IMR-90 (cell line): ENCODE results near the gene CNST. TPM values are rescaled to one million over a fixed set of nuclear protein-coding genes. Genes with fewer than 3 reads are reported as not detected.
"Not testable (repeated sequence)": the region's sequence is repeated elsewhere in the genome, so short reads cannot be mapped to it uniquely, and the experiment has no call there.

Source experiments
- ATAC-seq: fragments of 200-7000 bp; cut with Tn5 transposase; 2 replicates; pipeline ENCODE4 v1.9.1; 2020; ENCODE audit warnings: low read depth, mild to moderate bottlenecking, moderate library complexity
- BruUV-seq: library from RNA; stranded (reverse); fragments of 400-500 nt; replicated peaks from 2 replicates; lab custom pipeline; 2021; lab: Mats Ljungman, UMichigan
- CTCF ChIA-PET: fragments of 300-600 bp; formaldehyde crosslinking; extraction: SDS; loops from one replicate; lab custom pipeline; 2021; ENCODE audit warnings: antibody characterized with exemption; lab: Yijun Ruan, JAX
- POLR2A ChIA-PET: fragments of 300-600 bp; sonication (Branson Sonifier 250); formaldehyde crosslinking; loops from one replicate; lab custom pipeline; 2022; ENCODE audit warnings: antibody characterized with exemption; ENCODE audit not compliant: unreplicated experiment; lab: Charles Lee
- DNase-seq: peaks from one replicate; pipeline ENCODE4 v3.0.0; 2013
- H2AFZ ChIP-seq: replicated peaks from 2 replicates; pipeline ENCODE3; 2013; ENCODE audit warnings: low read length, mild to moderate bottlenecking; ENCODE audit not compliant: poor library complexity
- H2AK5ac ChIP-seq: 2 replicates; pipeline ENCODE4 v1.6.1; 2013; ENCODE audit warnings: low read depth, low read length, inconsistent platforms
- H2AK9ac ChIP-seq: replicated peaks from 2 replicates; pipeline ENCODE3; 2013; ENCODE audit warnings: mild to moderate bottlenecking, low read depth, low read length, moderate library complexity; ENCODE audit not compliant: poor library complexity
- H2BK120ac ChIP-seq: 2 replicates; pipeline ENCODE4 v1.6.1; 2013; ENCODE audit warnings: low read depth, low read length, inconsistent platforms
- H2BK15ac ChIP-seq: 3 replicates; pipeline ENCODE4 v1.6.1; 2013; ENCODE audit warnings: low read depth, low read length, inconsistent platforms
- H2BK20ac ChIP-seq: 2 replicates; pipeline ENCODE4 v1.6.1; 2013; ENCODE audit warnings: low read depth, mild to moderate bottlenecking, inconsistent platforms, low read length, moderate library complexity
- H2BK5ac ChIP-seq: 2 replicates; pipeline ENCODE4 v1.6.1; 2013; ENCODE audit warnings: mild to moderate bottlenecking, low read depth, low read length, inconsistent platforms; ENCODE audit not compliant: poor library complexity, severe bottlenecking
- H3K14ac ChIP-seq: replicated peaks from 2 replicates; pipeline ENCODE4 v1.6.1; 2013; ENCODE audit warnings: low read depth, low read length, inconsistent platforms
- H3K18ac ChIP-seq: 2 replicates; pipeline ENCODE4 v1.6.1; 2013; ENCODE audit warnings: low read depth, low read length, control low read depth
- H3K23ac ChIP-seq: 2 replicates; pipeline ENCODE4 v1.6.1; 2013; ENCODE audit warnings: low read depth, low read length, inconsistent platforms
- H3K27ac ChIP-seq: 2 replicates; pipeline ENCODE4 v1.5.1; 2013; ENCODE audit warnings: mild to moderate bottlenecking, control low read depth, low read length; ENCODE audit not compliant: insufficient read depth
- H3K27me3 ChIP-seq: 2 replicates; pipeline ENCODE4 v1.6.1; 2013; ENCODE audit warnings: low read length; ENCODE audit not compliant: control insufficient read depth, insufficient read depth
- H3K36me3 ChIP-seq: 2 replicates; pipeline ENCODE4 v1.6.1; 2013; ENCODE audit warnings: low read length, mixed read lengths; ENCODE audit not compliant: control insufficient read depth, insufficient read depth
- H3K4ac ChIP-seq: 2 replicates; pipeline ENCODE4 v1.6.1; 2013; ENCODE audit warnings: low read depth, low read length, inconsistent platforms
- H3K4me1 ChIP-seq: 2 replicates; pipeline ENCODE4 v1.6.1; 2013; ENCODE audit warnings: low read length, mixed read lengths; ENCODE audit not compliant: control insufficient read depth, insufficient read depth
- H3K4me2 ChIP-seq: 2 replicates; pipeline ENCODE4 v1.6.1; 2013; ENCODE audit warnings: low read depth, mild to moderate bottlenecking, control low read depth, low read length, moderate library complexity
- H3K4me3 ChIP-seq: 2 replicates; pipeline ENCODE4 v1.5.1; 2013; ENCODE audit warnings: low read depth, mild to moderate bottlenecking, control low read depth, low read length, moderate library complexity; ENCODE audit not compliant: insufficient read depth
- H3K56ac ChIP-seq: 2 replicates; pipeline ENCODE4 v1.6.1; 2013; ENCODE audit warnings: low read length, inconsistent platforms; ENCODE audit not compliant: insufficient read depth; ENCODE audit errors: extremely low read depth
- H3K79me1 ChIP-seq, 2 experiments: 2 replicates each; pipeline ENCODE4 v1.6.1; 2013; ENCODE audit warnings: low read length in 2 of 2, inconsistent platforms in 1 of 2, low read depth in 1 of 2
- H3K9ac ChIP-seq: 2 replicates; pipeline ENCODE4 v1.6.1; 2013; ENCODE audit warnings: low read depth, low read length, control low read depth
- H3K9me1 ChIP-seq: 2 replicates; pipeline ENCODE4 v1.6.1; 2013; ENCODE audit warnings: low read length, inconsistent platforms; ENCODE audit not compliant: insufficient read depth
- H3K9me3 ChIP-seq: 2 replicates; pipeline ENCODE4 v1.6.1; 2013; ENCODE audit warnings: low read length; ENCODE audit not compliant: control insufficient read depth, insufficient read depth
- H4K20me1 ChIP-seq: 2 replicates; pipeline ENCODE4 v1.6.1; 2013; ENCODE audit warnings: low read length, inconsistent platforms; ENCODE audit not compliant: insufficient read depth
- H4K5ac ChIP-seq: 2 replicates; pipeline ENCODE4 v1.6.1; 2013; ENCODE audit warnings: mild to moderate bottlenecking, low read depth, low read length, control low read depth
- H4K8ac ChIP-seq, 2 experiments: 2 replicates each; pipeline ENCODE4 v1.6.1; 2013; ENCODE audit warnings: low read depth in 2 of 2, low read length in 2 of 2, control low read depth in 1 of 2, inconsistent platforms in 1 of 2
- H4K91ac ChIP-seq: 2 replicates; pipeline ENCODE4 v1.6.1; 2013; ENCODE audit warnings: low read depth, low read length, inconsistent platforms; ENCODE audit not compliant: insufficient read depth
- CHD1 ChIP-seq: IDR thresholded peaks from 2 replicates; pipeline ENCODE4 v1.6.1; 2012; ENCODE audit warnings: low read depth, low read length, improper control_type of control experiment
- FOS ChIP-seq: fragments of 150-350 bp; IDR thresholded peaks from 2 replicates; pipeline ENCODE4 v1.6.1; 2016; ENCODE audit warnings: low read depth, low read length
- WGBS, 2 experiments: methylation state at CpG; one replicate each; pipeline versions ENCODE4 v1.1.5 to v1.1.7; 2013; ENCODE audit warnings: missing lambda C conversion rate in 2 of 2; ENCODE audit not compliant: insufficient read length in 1 of 2; ENCODE audit errors: extremely low coverage in 2 of 2; 5-methylcytosine and 5-hydroxymethylcytosine counted together
- dilution Hi-C: fragments of 300-500 bp; cut with HindIII; formaldehyde crosslinking; loops from one replicate; pipeline ENCODE4 v1.14.3; 2018; ENCODE audit warnings: low sequenced_read_pairs; ENCODE audit not compliant: unreplicated experiment
- in situ Hi-C: fragments of 300-500 bp; cut with MboI; formaldehyde crosslinking; loops from 3 replicates; pipeline ENCODE4 v1.14.3; 2019; ENCODE audit warnings: low sequenced_read_pairs, inconsistent platforms, mixed read lengths
- intact Hi-C: fragments of 100-400 bp; cut with micrococcal nuclease; formaldehyde crosslinking; loops from 2 replicates; pipeline ENCODE4 v1.10.0; 2022
- polyA plus RNA-seq, 3 experiments: library from polyadenylated mRNA; depleted of rRNA; stranded (reverse); fragments of >200 nt; gene quantifications; 2 replicates each; pipeline ENCODE4 v1.2.3, GENCODE V29; 2012; ENCODE audit warnings: low replicate concordance in 1 of 3
- total RNA-seq: library from RNA; depleted of rRNA; stranded (reverse); fragments of >200 nt; gene quantifications from 2 replicates; pipeline ENCODE4 v1.2.3, GENCODE V29; 2012

CNST gene
- total and polyA plus RNA-seq, 2 of the 4 experiments (the other 2 are of a cell fraction), result 15.4 to 25.5 TPM

GRCh38 chr1:246588159-246588721 lies 22.0 kb downstream of the CNST start:
- Histone ChIP-seq H2BK5ac (peak overlapping the region; percentile 91), H2BK20ac (no peak overlapping the region), H4K5ac (no peak overlapping the region), H3K4ac (no peak overlapping the region; the same call in 1 of the 2 replicates), H4K20me1 (no peaks in the 10 kb centered on the region), H3K36me3 (peaks cover 8% of the 10 kb centered on the region), H3K27ac (peak overlapping the region; percentile 63; the same call in 1 of the 2 replicates), H2AFZ (no peak overlapping the region), H3K9me3 (peaks cover 2% of the 10 kb centered on the region; the same call in 1 of the 2 replicates), H2AK5ac (no peak overlapping the region; the same call in 1 of the 2 replicates), H3K27me3 (no peaks in the 10 kb centered on the region), H3K4me1 (peaks cover 15% of the 10 kb centered on the region), H2BK120ac (peak overlapping the region; percentile 8; the same call in 1 of the 2 replicates), H3K23ac (no peak overlapping the region), H3K9ac (no peak overlapping the region), H2BK15ac (no peak overlapping the region), H3K18ac (no peak overlapping the region), H3K4me3 (no peak overlapping the region), H3K9me1 (peaks cover 15% of the 10 kb centered on the region), H4K8ac (peak overlapping the region in 1 of 2 experiments; percentile 34; a peak in 1 of 4 replicates), H2AK9ac (no peak overlapping the region), H3K79me1 (peaks cover 20 to 53% of the 10 kb centered on the region in 2 experiments), H3K14ac (no peak overlapping the region), H3K4me2 (no peak overlapping the region), H3K56ac (no peak overlapping the region), H4K91ac (no peak overlapping the region)
- DNase-seq (peak; percentile 88), ATAC-seq (peak; percentile 43)
- ChIA-PET POLR2A (no interaction called here), CTCF (no interaction called here)
- WGBS, 2 experiments, result no CpG with 5 or more reads among the region's 2 CpGs
- in situ Hi-C loops (no loop called here), dilution Hi-C loops (no loop called here), intact Hi-C loops (no loop called here)
- TF ChIP-seq CHD1 (no peak), FOS (peak; percentile 24; the same call in 1 of the 2 replicates)
- no TSS peak for BruUV-seq

- H2AK9ac ChIP-seq, H3K18ac ChIP-seq, H2BK20ac ChIP-seq, H3K36me3 ChIP-seq, H4K20me1 ChIP-seq, CTCF ChIA-PET, H3K9me3 ChIP-seq, H3K56ac ChIP-seq, POLR2A ChIA-PET, H3K27ac ChIP-seq, intact Hi-C loops, H3K9ac ChIP-seq, H3K27me3 ChIP-seq, ATAC-seq, H3K23ac ChIP-seq, dilution Hi-C loops, H3K4me3 ChIP-seq, DNase-seq, H2AFZ ChIP-seq, H2AK5ac ChIP-seq, BruUV-seq, H3K4me2 ChIP-seq, in situ Hi-C loops: not testable (repeated sequence)
- H2BK15ac ChIP-seq, result peak overlapping the region; percentile 79; the same call in 1 of the 3 replicates
- WGBS, 2 experiments, result no CpG with 5 or more reads among the region's 10 CpGs
- peaks cover 12% of the 10 kb centered on the region for H3K9me1 ChIP-seq
- H3K4ac ChIP-seq, result peak overlapping the region; percentile 69
- peak overlapping the region; percentile 19; the same call in 1 of the 2 replicates for H4K5ac ChIP-seq
- 0 out of 4 replicates have a peak overlapping the region, but pooled peaks of 1 of the 2 experiments have one; percentile 15 for H4K8ac ChIP-seq
- 0 out of 2 replicates have a peak overlapping the region, but pooled peaks have one; percentile 32 for H3K14ac ChIP-seq
- H3K79me1 ChIP-seq, result peaks cover 22 to 50% of the 10 kb centered on the region in 2 experiments
- peaks cover 14% of the 10 kb centered on the region for H3K4me1 ChIP-seq
- peak overlapping the region; percentile 29 for H2BK5ac ChIP-seq
- peak overlapping the region; percentile 79 for H2BK120ac ChIP-seq
- 0 out of 2 replicates have a peak overlapping the region, but pooled peaks have one; percentile 57 for H4K91ac ChIP-seq
These were observed 23.7 kb downstream of the CNST start for GRCh38 chr1:246589919-246590318.
